HepG2 (cell line): ENCODE data around the gene PEPD. TPM values are rescaled to one million over a fixed set of nuclear protein-coding genes. Genes with fewer than 3 reads are reported as not detected.

Experiments
- ATAC-seq: fragments of 200-7000 bp; cut with Tn5 transposase; 3 replicates; pipeline ENCODE4 v1.9.1; 2020; ENCODE audit warnings: mild to moderate bottlenecking, moderate library complexity
- BruUV-seq: library from RNA; stranded (reverse); fragments of 400-500 nt; replicated peaks from 2 replicates; lab custom pipeline; 2021; lab: Mats Ljungman, UMichigan
- CTCF ChIA-PET: fragments of 300-600 bp; formaldehyde crosslinking; extraction: SDS; loops from one replicate; lab custom pipeline; 2021; ENCODE audit warnings: low total read pairs, inconsistent platforms, low intra/inter-chr PET ratio; lab: Yijun Ruan, JAX
- POLR2A ChIA-PET: fragments of 350-600 bp; sonication (Branson Sonifier 250); formaldehyde crosslinking; loops from one replicate; lab custom pipeline; 2020; ENCODE audit warnings: antibody characterized with exemption, inconsistent platforms; lab: Yijun Ruan, JAX
- DNase-seq: peaks from one replicate; pipeline ENCODE4 v3.0.0-alpha.2; 2015; ENCODE audit warnings: low spot score
- FAIRE-seq: peaks from 3 replicates; lab custom pipeline; 2011; peaks lifted over from hg19 to GRCh38; lab: Jason Lieb, UNC
- H2AFZ ChIP-seq: one replicate; pipeline ENCODE4 v1.6.1; 2011; ENCODE audit warnings: low read length, inconsistent platforms
- H3K27ac ChIP-seq: fragments of 300-600 bp; 3 replicates; pipeline ENCODE4 v1.8.0; 2011; ENCODE audit warnings: mixed run types, mild to moderate bottlenecking, mixed read lengths, low read length, inconsistent platforms; ENCODE audit not compliant: insufficient read depth; ENCODE audit errors: extremely low read length
- H3K27me3 ChIP-seq, 2 experiments: fragments of 200-600 bp in 1 of 2; 2 replicates in 1 of 2; 3 replicates in 1 of 2; pipeline versions ENCODE4 v1.6.0 to v1.8.0; 2011; ENCODE audit warnings: low read length in 2 of 2, mild to moderate bottlenecking in 2 of 2, moderate library complexity in 2 of 2, inconsistent platforms in 1 of 2; ENCODE audit not compliant: insufficient read depth in 2 of 2, control insufficient read depth in 1 of 2
- H3K36me3 ChIP-seq, 2 experiments: fragments of 200-600 bp in 1 of 2; replicated peaks in 1 of 2; 2 replicates in 1 of 2; 3 replicates in 1 of 2; pipeline versions ENCODE4 v1.5.1 to v1.8.0; 2011; ENCODE audit warnings: low read length in 2 of 2, inconsistent platforms in 1 of 2; ENCODE audit not compliant: insufficient read depth in 2 of 2, control insufficient read depth in 1 of 2
- H3K4me1 ChIP-seq: 2 replicates; pipeline ENCODE4 v1.5.1; 2012; ENCODE audit warnings: low read length, inconsistent platforms; ENCODE audit not compliant: insufficient read depth
- H3K4me2 ChIP-seq: 2 replicates; pipeline ENCODE4 v1.6.0; 2011; ENCODE audit warnings: low read depth, low read length, inconsistent platforms
- H3K4me3 ChIP-seq, 3 experiments: fragments of 200-600 bp in 1 of 3; sonication (generic), shearing (Covaris generic) in 1 of 3; replicated peaks in 1 of 3; 2 replicates each; pipeline ENCODE4 v1.5.1; 2011 to 2016; ENCODE audit warnings: low read length in 3 of 3, inconsistent platforms in 2 of 3, low read depth in 2 of 3, mild to moderate bottlenecking in 2 of 3, control low read depth in 1 of 3, mixed read lengths in 1 of 3; ENCODE audit not compliant: insufficient read depth in 1 of 3
- H3K79me2 ChIP-seq: one replicate; pipeline ENCODE4 v1.6.1; 2011; ENCODE audit warnings: low read length, inconsistent platforms; ENCODE audit not compliant: insufficient read depth
- H3K9ac ChIP-seq: 2 replicates; pipeline ENCODE4 v1.6.0; 2011; ENCODE audit warnings: mild to moderate bottlenecking, low read depth, low read length, inconsistent platforms; ENCODE audit not compliant: insufficient read depth
- H3K9me3 ChIP-seq: 2 replicates; pipeline ENCODE4 v1.5.1; 2012; ENCODE audit warnings: mild to moderate bottlenecking, low read length
- H4K20me1 ChIP-seq: 2 replicates; pipeline ENCODE4 v1.6.0; 2011; ENCODE audit warnings: inconsistent platforms, mild to moderate bottlenecking, low read length, moderate library complexity; ENCODE audit not compliant: insufficient read depth
- HOXD1 ChIP-seq: sonication (generic); formaldehyde crosslinking; IDR thresholded peaks from 2 replicates; pipeline ENCODE4 v1.5.0; 2020; ENCODE audit warnings: missing genetic modification reagents
- PPARG ChIP-seq: conservative IDR thresholded peaks from 2 replicates; pipeline ENCODE4 v1.6.1; 2016; ENCODE audit warnings: missing biosample characterization, missing genetic modification reagents
- TCF7 ChIP-seq: sonication (generic); IDR thresholded peaks from 2 replicates; pipeline ENCODE4 v1.6.1; 2016; ENCODE audit warnings: antibody characterized with exemption, low read depth
- ZIK1 ChIP-seq: sonication (generic); formaldehyde crosslinking; IDR thresholded peaks from 2 replicates; pipeline ENCODE4 v1.5.0; 2020; ENCODE audit warnings: mild to moderate bottlenecking, low read depth, missing genetic modification reagents, borderline replicate concordance
- ZNF33A ChIP-seq: sonication (generic); formaldehyde crosslinking; IDR thresholded peaks from 2 replicates; pipeline ENCODE4 v1.5.1; 2020; ENCODE audit warnings: missing genetic modification reagents, mild to moderate bottlenecking, moderate library complexity, borderline replicate concordance
- ZNF616 ChIP-seq: sonication (generic); formaldehyde crosslinking; IDR thresholded peaks from 2 replicates; pipeline ENCODE4 v1.5.0; 2020; ENCODE audit warnings: low read depth, mild to moderate bottlenecking, missing genetic modification reagents
- ZNF761 ChIP-seq: sonication (generic); formaldehyde crosslinking; conservative IDR thresholded peaks from 2 replicates; pipeline ENCODE4 v1.4.0; 2020; ENCODE audit warnings: mild to moderate bottlenecking, missing genetic modification reagents
- ZNF790 ChIP-seq: sonication (generic); formaldehyde crosslinking; IDR thresholded peaks from 2 replicates; pipeline ENCODE4 v1.8.0; 2022; ENCODE audit warnings: missing genetic modification reagents, mild to moderate bottlenecking, borderline replicate concordance
- WGBS: methylation state at CpG from one replicate; pipeline ENCODE4 v1.1.6; 2017; ENCODE audit warnings: low lambda C conversion rate; 5-methylcytosine and 5-hydroxymethylcytosine counted together
- in situ Hi-C: cut with HindIII; loops from 2 replicates; pipeline ENCODE4 v1.10.0; 2017; ENCODE audit warnings: low pct_unique_long_range_greater_than_20kb; ENCODE audit not compliant: extremely low pct_ligation_motif_present
- intact Hi-C: fragments of 100-400 bp; cut with micrococcal nuclease; formaldehyde crosslinking; loops from one replicate; pipeline ENCODE4 v1.10.0; 2022; ENCODE audit not compliant: unreplicated experiment
- polyA plus RNA-seq, 8 experiments: library from polyadenylated mRNA; depleted of rRNA in 3 of 8; stranded (reverse) in 7 of 8; unstranded in 1 of 8; fragments of >200 nt; fragmentation: Illumina TruSeq in 4 of 8; extraction: Trizol in 4 of 8; gene quantifications; 2 replicates each; pipeline versions ENCODE4 v1.2.1 to v1.2.3, GENCODE V29; 2011 to 2016; ENCODE audit warnings: low read depth in 4 of 8, missing spikeins in 1 of 8, mixed read lengths in 1 of 8; ENCODE audit not compliant: insufficient read depth in 1 of 8
- total RNA-seq, 5 experiments: library from RNA; depleted of rRNA; stranded (reverse); fragments of >200 nt; fragmentation: Illumina TruSeq; extraction: Trizol; gene quantifications; 2 replicates each; pipeline ENCODE4 v1.2.3, GENCODE V29; 2016; ENCODE audit warnings: low read depth in 1 of 5
- TF ChIP-seq, protein P1 (sequence below): sonication (generic); formaldehyde crosslinking; IDR thresholded peaks from 2 replicates; pipeline ENCODE4 v1.4.0; 2020; ENCODE audit warnings: missing genetic modification reagents
- TF ChIP-seq, protein P2 (sequence below): sonication (generic); formaldehyde crosslinking; IDR thresholded peaks from 2 replicates; pipeline ENCODE4 v1.9.0; 2022; ENCODE audit warnings: missing genetic modification reagents, mild to moderate bottlenecking, borderline replicate concordance

PEPD gene
- total and polyA plus RNA-seq, 2 of the 13 experiments (the other 11 are each of a cell fraction or from before 2014, with no cell fraction given): 60.7 to 75.1 TPM

DNA sequence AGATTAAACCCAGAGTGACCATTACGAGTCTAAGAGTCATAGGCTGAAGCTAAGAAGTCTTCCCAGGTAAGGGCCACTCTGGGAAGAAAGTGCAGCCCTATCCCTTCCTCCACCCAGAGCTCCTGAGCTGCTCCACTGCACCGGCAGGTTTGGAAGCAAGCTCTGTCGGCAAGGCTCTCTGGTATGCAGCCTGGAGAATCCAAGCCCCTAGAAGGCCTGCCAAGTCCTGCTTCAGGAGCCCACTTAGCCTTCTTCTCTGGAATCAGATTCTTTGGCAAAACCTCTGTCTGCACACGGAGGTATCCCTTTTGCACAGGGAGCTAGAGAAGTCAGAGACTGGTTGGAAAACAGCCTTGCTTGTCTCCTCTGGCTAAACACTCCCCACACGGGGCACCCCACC lies 89.6 kb downstream of the PEPD start:
- Histone ChIP-seq H2AFZ (no peak overlapping the region), H3K4me2 (no peak overlapping the region), H3K27me3 (no peaks in the 10 kb centered on the region), H3K9me3 (no peaks in the 10 kb centered on the region), H3K27ac (no peak overlapping the region), H3K4me1 (no peaks in the 10 kb centered on the region), H3K79me2 (no peaks in the 10 kb centered on the region), H3K9ac (no peak overlapping the region), H4K20me1 (no peaks in the 10 kb centered on the region), H3K4me3 (no peak overlapping the region), H3K36me3 (0 out of 5 replicates have a peak, but pooled peaks cover 0 to 3% of the 10 kb centered on the region in 2 experiments)
- no peak for ATAC-seq
- TF ChIP-seq ZIK1 (CRISPR knock-in tag): no peak
- TF ChIP-seq ZNF616: no peak
- no peak for TF ChIP-seq ZNF33A (CRISPR knock-in tag)
- TF ChIP-seq TCF7: no peak
- no peak for TF ChIP-seq HOXD1 (CRISPR knock-in tag)
- TF ChIP-seq, protein P1, sequence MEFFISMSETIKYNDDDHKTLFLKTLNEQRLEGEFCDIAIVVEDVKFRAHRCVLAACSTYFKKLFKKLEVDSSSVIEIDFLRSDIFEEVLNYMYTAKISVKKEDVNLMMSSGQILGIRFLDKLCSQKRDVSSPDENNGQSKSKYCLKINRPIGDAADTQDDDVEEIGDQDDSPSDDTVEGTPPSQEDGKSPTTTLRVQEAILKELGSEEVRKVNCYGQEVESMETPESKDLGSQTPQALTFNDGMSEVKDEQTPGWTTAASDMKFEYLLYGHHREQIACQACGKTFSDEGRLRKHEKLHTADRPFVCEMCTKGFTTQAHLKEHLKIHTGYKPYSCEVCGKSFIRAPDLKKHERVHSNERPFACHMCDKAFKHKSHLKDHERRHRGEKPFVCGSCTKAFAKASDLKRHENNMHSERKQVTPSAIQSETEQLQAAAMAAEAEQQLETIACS: no peak
- TF ChIP-seq ZNF761 (CRISPR knock-in tag): no peak
- TF ChIP-seq PPARG (CRISPR knock-in tag): no peak
- TF ChIP-seq ZNF790 (CRISPR knock-in tag): no peak
- TF ChIP-seq, protein P2, sequence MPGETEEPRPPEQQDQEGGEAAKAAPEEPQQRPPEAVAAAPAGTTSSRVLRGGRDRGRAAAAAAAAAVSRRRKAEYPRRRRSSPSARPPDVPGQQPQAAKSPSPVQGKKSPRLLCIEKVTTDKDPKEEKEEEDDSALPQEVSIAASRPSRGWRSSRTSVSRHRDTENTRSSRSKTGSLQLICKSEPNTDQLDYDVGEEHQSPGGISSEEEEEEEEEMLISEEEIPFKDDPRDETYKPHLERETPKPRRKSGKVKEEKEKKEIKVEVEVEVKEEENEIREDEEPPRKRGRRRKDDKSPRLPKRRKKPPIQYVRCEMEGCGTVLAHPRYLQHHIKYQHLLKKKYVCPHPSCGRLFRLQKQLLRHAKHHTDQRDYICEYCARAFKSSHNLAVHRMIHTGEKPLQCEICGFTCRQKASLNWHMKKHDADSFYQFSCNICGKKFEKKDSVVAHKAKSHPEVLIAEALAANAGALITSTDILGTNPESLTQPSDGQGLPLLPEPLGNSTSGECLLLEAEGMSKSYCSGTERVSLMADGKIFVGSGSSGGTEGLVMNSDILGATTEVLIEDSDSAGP (CRISPR knock-in tag): no peak
- DNase-seq: no peak
- POLR2A ChIA-PET: interaction anchor here (0.7 kb wide), 1 partner anchor 11 kb away, joined by 3 read pairs; no protein-coding TSS in a partner anchor
- BruUV-seq: no TSS peak
- CTCF ChIA-PET: no interaction called here
- in situ Hi-C loops: no loop called here
- intact Hi-C loops: no loop called here
- 23% methylated on average over 2 of the region's 5 CpGs for WGBS
- no peak for FAIRE-seq
